ENCODE measurements around the gene DIP2A. TPM values are rescaled to one million over a fixed set of nuclear protein-coding genes. Genes with fewer than 3 reads are reported as not detected.
"Not testable (repeated sequence)": the region's sequence is repeated elsewhere in the genome, so short reads cannot be mapped to it uniquely, and the experiment has no call there.

The DIP2A gene
- polyA plus RNA-seq, 3 donors, result 4.6 to 55.4 (median 6.1) TPM

- H3K9me3 ChIP-seq (replicated peaks in 1 of 2; ENCODE audit: control insufficient read depth in 1 of 2, insufficient read depth in 1 of 2, low read length in 2 of 2), result no peaks in the 10 kb centered on the region
- no peak overlapping the region for H2AFZ ChIP-seq (ENCODE audit: insufficient read depth, low read depth, low read length, poor library complexity, severe bottlenecking)
- H3K27ac ChIP-seq (ENCODE audit: low read depth in 1 of 2, low read length in 2 of 2), result no peak overlapping the region
- WGBS (ENCODE audit: insufficient coverage), result no CpG with 5 or more reads among the region's 4 CpGs
- H3K36me3 ChIP-seq (replicated peaks in 1 of 2; ENCODE audit: control insufficient read depth in 1 of 2, insufficient read depth in 2 of 2, low read length in 2 of 2), result peaks cover 9 to 48% of the 10 kb centered on the region in 2 donors
- peaks cover 4 to 9% of the 10 kb centered on the region in 2 donors for H3K4me1 ChIP-seq (ENCODE audit: control insufficient read depth in 1 of 2, insufficient read depth in 2 of 2, low read length in 2 of 2)
- H3K4me2 ChIP-seq (replicated peaks; ENCODE audit: extremely low read depth, low read length, poor library complexity, severe bottlenecking), result no peak overlapping the region
- H3K9me3 Mint-ChIP-seq, result no peaks in the 10 kb centered on the region
- no peaks in the 10 kb centered on the region for H3K27me3 ChIP-seq (ENCODE audit: control insufficient read depth in 2 of 2, insufficient read depth in 2 of 2, low read length in 2 of 2)
- TF ChIP-seq CTCF (IDR thresholded peaks at IDR 0.05), result no peak
- H3K4me3 Mint-ChIP-seq, result no peak overlapping the region
- H3K4me3 ChIP-seq (replicated peaks in 1 of 3; ENCODE audit: low read depth in 2 of 3, low read length in 3 of 3), result no peak overlapping the region
- H3K36me3 Mint-ChIP-seq, result peaks cover 31 to 42% of the 10 kb centered on the region in 2 donors
- no peaks in the 10 kb centered on the region for H3K27me3 Mint-ChIP-seq (ENCODE audit: low read depth in 3 of 3)
- H3K79me2 ChIP-seq (ENCODE audit: insufficient read depth, low read length), result no peaks in the 10 kb centered on the region
- no peak overlapping the region for H3K27ac Mint-ChIP-seq
- intact Hi-C loops (cut with micrococcal nuclease), result no loop called here
- no peak for DNase-seq
- no peaks in the 10 kb centered on the region for H4K20me1 ChIP-seq (ENCODE audit: insufficient read depth, low read length)
- H3K9ac ChIP-seq (ENCODE audit: insufficient read depth, low read length, poor library complexity, severe bottlenecking), result no peak overlapping the region
- peaks cover 8% of the 10 kb centered on the region for H3K4me1 Mint-ChIP-seq
These were observed 60.4 kb downstream of the DIP2A start for GRCh38 chr21:46518983-46519583.

GRCh38 chr21:46527393-46527792 lies 68.7 kb downstream of the DIP2A start:
- H3K36me3 ChIP-seq (replicated peaks in 1 of 2; ENCODE audit: control insufficient read depth in 1 of 2, insufficient read depth in 2 of 2, low read length in 2 of 2), result peaks cover 24 to 49% of the 10 kb centered on the region in 2 donors
- peaks cover 35 to 59% of the 10 kb centered on the region in 2 donors for H3K36me3 Mint-ChIP-seq
- H3K4me3 ChIP-seq (replicated peaks in 1 of 3; ENCODE audit: low read depth in 2 of 3, low read length in 3 of 3); H3K4me2 ChIP-seq (replicated peaks; ENCODE audit: extremely low read depth, low read length, poor library complexity, severe bottlenecking); H3K4me1 Mint-ChIP-seq; H3K9ac ChIP-seq (ENCODE audit: insufficient read depth, low read length, poor library complexity, severe bottlenecking); H3K79me2 ChIP-seq (ENCODE audit: insufficient read depth, low read length); intact Hi-C loops (cut with micrococcal nuclease); H3K27me3 Mint-ChIP-seq (ENCODE audit: low read depth in 3 of 3); H3K4me3 Mint-ChIP-seq; H3K9me3 ChIP-seq (replicated peaks in 1 of 2; ENCODE audit: control insufficient read depth in 1 of 2, insufficient read depth in 1 of 2, low read length in 2 of 2); H2AFZ ChIP-seq (ENCODE audit: insufficient read depth, low read depth, low read length, poor library complexity, severe bottlenecking); H3K9me3 Mint-ChIP-seq; H3K4me1 ChIP-seq (ENCODE audit: control insufficient read depth in 1 of 2, insufficient read depth in 2 of 2, low read length in 2 of 2); DNase-seq; H4K20me1 ChIP-seq (ENCODE audit: insufficient read depth, low read length); H3K27me3 ChIP-seq (ENCODE audit: control insufficient read depth in 2 of 2, insufficient read depth in 2 of 2, low read length in 2 of 2); H3K27ac ChIP-seq (ENCODE audit: low read depth in 1 of 2, low read length in 2 of 2): not testable (repeated sequence)
- peak overlapping the region in 2 of 7 donors; percentile 31 to 65 for H3K27ac Mint-ChIP-seq
- 90% methylated on average over 4 of the region's 8 CpGs for WGBS (ENCODE audit: insufficient coverage)
